ENCODE measurements around the gene NFATC2. TPM values are rescaled to one million over a fixed set of nuclear protein-coding genes. Genes with fewer than 3 reads are reported as not detected.

NFATC2 gene
- total RNA-seq, 4 donors from 2014 or later, result 5.3 to 22.5 (median 11.5) TPM

- WGBS, 2 donors (ENCODE audit: low coverage in 1 of 2), result 73 to 87% methylated on average over 7 to 15 of the region's 15 CpGs
- in situ Hi-C loops (cut with MboI; ENCODE audit: low pct_ligation_motif_present in 1 of 4, low pct_unique_long_range_greater_than_20kb in 1 of 4, low sequenced_read_pairs in 3 of 4), result no loop called here
Observed at GRCh38 chr20:51424270-51425117, 118.0 kb downstream of the NFATC2 start.

GRCh38 chr20:51423810-51424209, 118.7 kb downstream of the NFATC2 start:
- intact Hi-C loops (cut with DNase I; ENCODE audit: low total_unique reads) (no loop called here), in situ Hi-C loops (cut with MboI; ENCODE audit: low pct_ligation_motif_present in 1 of 4, low pct_unique_long_range_greater_than_20kb in 1 of 4, low sequenced_read_pairs in 3 of 4) (no loop called here)
- WGBS, 2 donors (ENCODE audit: low coverage in 1 of 2), result 75 to 87% methylated on average over 7 of the region's 7 CpGs
- no peaks in the 10 kb centered on the region for H3K36me3 ChIP-seq
- no peaks in the 10 kb centered on the region for H3K9me3 ChIP-seq
- DNase-seq, result no peak
- H3K4me3 ChIP-seq, result no peak overlapping the region
- H3K27me3 ChIP-seq, result no peaks in the 10 kb centered on the region
- TF ChIP-seq, protein P1, sequence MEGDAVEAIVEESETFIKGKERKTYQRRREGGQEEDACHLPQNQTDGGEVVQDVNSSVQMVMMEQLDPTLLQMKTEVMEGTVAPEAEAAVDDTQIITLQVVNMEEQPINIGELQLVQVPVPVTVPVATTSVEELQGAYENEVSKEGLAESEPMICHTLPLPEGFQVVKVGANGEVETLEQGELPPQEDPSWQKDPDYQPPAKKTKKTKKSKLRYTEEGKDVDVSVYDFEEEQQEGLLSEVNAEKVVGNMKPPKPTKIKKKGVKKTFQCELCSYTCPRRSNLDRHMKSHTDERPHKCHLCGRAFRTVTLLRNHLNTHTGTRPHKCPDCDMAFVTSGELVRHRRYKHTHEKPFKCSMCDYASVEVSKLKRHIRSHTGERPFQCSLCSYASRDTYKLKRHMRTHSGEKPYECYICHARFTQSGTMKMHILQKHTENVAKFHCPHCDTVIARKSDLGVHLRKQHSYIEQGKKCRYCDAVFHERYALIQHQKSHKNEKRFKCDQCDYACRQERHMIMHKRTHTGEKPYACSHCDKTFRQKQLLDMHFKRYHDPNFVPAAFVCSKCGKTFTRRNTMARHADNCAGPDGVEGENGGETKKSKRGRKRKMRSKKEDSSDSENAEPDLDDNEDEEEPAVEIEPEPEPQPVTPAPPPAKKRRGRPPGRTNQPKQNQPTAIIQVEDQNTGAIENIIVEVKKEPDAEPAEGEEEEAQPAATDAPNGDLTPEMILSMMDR (IDR thresholded peaks at IDR 0.05), result no peak
- TF ChIP-seq EP300 (IDR thresholded peaks at IDR 0.05; ENCODE audit: low read depth), result no peak
- TF ChIP-seq POLR2AphosphoS5 (IDR thresholded peaks at IDR 0.05), result no peak
- TF ChIP-seq POLR2A (IDR thresholded peaks at IDR 0.05), result no peak
- H3K4me1 ChIP-seq, result peaks cover 4 to 16% (median 8%) of the 10 kb centered on the region in 4 donors
- H3K27ac ChIP-seq, result peak overlapping the region in 3 of 4 donors; percentile 30 to 44 (median 41)

More at GRCh38 chr20:51424270-51425117, 118.0 kb downstream of the NFATC2 start:
- H3K9me3 ChIP-seq, result no peaks in the 10 kb centered on the region
- TF ChIP-seq EP300 (IDR thresholded peaks at IDR 0.05; ENCODE audit: low read depth) (no peak), POLR2AphosphoS5 (IDR thresholded peaks at IDR 0.05) (no peak), POLR2A (IDR thresholded peaks at IDR 0.05) (no peak)
- TF ChIP-seq, protein P1 (IDR thresholded peaks at IDR 0.05), result no peak
- no peak for DNase-seq
- H3K36me3 ChIP-seq, result no peaks in the 10 kb centered on the region
- H3K4me3 ChIP-seq, result no peak overlapping the region
- peak overlapping the region in 3 of 4 donors; percentile 30 to 44 (median 41) for H3K27ac ChIP-seq
- H3K4me1 ChIP-seq, result peaks cover 4 to 20% (median 11%) of the 10 kb centered on the region in 4 donors
- H3K27me3 ChIP-seq, result no peaks in the 10 kb centered on the region
- intact Hi-C loops (cut with DNase I; ENCODE audit: low total_unique reads), result no loop called here

GRCh38 chr20:51423290-51423667, 119.2 kb downstream of the NFATC2 start:
- in situ Hi-C loops (cut with MboI; ENCODE audit: low pct_ligation_motif_present in 1 of 4, low pct_unique_long_range_greater_than_20kb in 1 of 4, low sequenced_read_pairs in 3 of 4), result no loop called here
- H3K36me3 ChIP-seq, result no peaks in the 10 kb centered on the region
- no peak overlapping the region for H3K4me3 ChIP-seq
- no peaks in the 10 kb centered on the region for H3K27me3 ChIP-seq
- H3K4me1 ChIP-seq, result peaks cover 4 to 11% (median 6%) of the 10 kb centered on the region in 4 donors
- H3K27ac ChIP-seq, result peak overlapping the region in 2 of 4 donors; percentile 41 to 44
- DNase-seq, result no peak
- intact Hi-C loops (cut with DNase I; ENCODE audit: low total_unique reads), result no loop called here
- H3K9me3 ChIP-seq, result no peaks in the 10 kb centered on the region
- TF ChIP-seq POLR2A (IDR thresholded peaks at IDR 0.05) (no peak), POLR2AphosphoS5 (IDR thresholded peaks at IDR 0.05) (no peak), EP300 (IDR thresholded peaks at IDR 0.05; ENCODE audit: low read depth) (no peak)
- TF ChIP-seq, protein P1 (IDR thresholded peaks at IDR 0.05), result no peak
- WGBS, 2 donors (ENCODE audit: low coverage in 1 of 2), result 88 to 92% methylated on average over 1 of the region's 1 CpG

DNA sequence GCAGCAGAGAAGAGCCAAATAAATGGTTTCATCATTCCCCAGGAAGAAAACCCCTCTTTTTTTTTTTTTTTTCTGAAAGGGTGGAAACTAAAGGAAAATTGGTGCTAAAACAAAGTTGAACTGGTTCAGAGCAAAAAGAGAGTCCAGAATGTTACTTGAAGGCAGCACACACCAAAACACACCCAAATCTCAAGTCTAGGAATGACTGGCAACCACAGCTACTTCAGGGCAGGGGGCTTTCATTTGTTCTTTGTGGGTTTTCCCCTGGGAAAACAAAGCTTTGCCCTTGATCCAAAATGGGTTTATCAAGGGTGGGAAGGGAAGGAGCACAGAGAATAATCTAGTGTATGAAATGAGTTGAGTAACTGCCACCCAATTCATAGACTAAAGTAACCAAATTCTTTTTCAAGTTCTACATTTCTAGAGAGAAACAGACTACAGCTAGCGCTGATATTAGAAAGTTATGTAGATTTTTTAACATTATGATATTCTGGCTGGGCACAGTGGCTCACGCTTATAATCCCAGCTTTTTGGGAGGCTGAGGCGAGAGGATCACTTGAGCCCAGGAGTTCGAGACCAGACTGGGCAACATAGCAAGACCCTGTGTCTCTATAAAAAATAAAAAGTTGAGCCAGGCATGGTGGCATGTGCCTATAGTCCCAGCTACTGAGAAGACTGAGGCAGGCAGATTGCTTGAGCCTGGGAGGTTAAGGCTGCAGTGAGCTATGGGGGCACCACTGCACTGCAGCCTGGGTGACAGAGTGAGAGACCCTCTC, 119.8 kb downstream of the NFATC2 start:
- no peak for DNase-seq
- in situ Hi-C loops (cut with MboI; ENCODE audit: low pct_ligation_motif_present in 1 of 4, low pct_unique_long_range_greater_than_20kb in 1 of 4, low sequenced_read_pairs in 3 of 4) (no loop called here), intact Hi-C loops (cut with DNase I; ENCODE audit: low total_unique reads) (no loop called here)
- no peak overlapping the region for H3K27ac ChIP-seq
- H3K4me3 ChIP-seq, result no peak overlapping the region
- TF ChIP-seq, protein P1 (IDR thresholded peaks at IDR 0.05), result no peak
- TF ChIP-seq EP300 (IDR thresholded peaks at IDR 0.05; ENCODE audit: low read depth), result no peak
- no peak for TF ChIP-seq POLR2AphosphoS5 (IDR thresholded peaks at IDR 0.05)
- TF ChIP-seq POLR2A (IDR thresholded peaks at IDR 0.05), result no peak
- no peaks in the 10 kb centered on the region for H3K36me3 ChIP-seq
- H3K9me3 ChIP-seq, result no peaks in the 10 kb centered on the region
- no peaks in the 10 kb centered on the region for H3K27me3 ChIP-seq
- 91 to 95% methylated on average over 4 of the region's 4 CpGs for WGBS, 2 donors (ENCODE audit: low coverage in 1 of 2)
- H3K4me1 ChIP-seq, result peaks cover 0 to 5% (median under 1%) of the 10 kb centered on the region in 4 donors
